SHP77 treated with DMSO at 0.1 percent for 48 hours (cell line): ENCODE measurements around the gene MTFMT.
"Not testable (repeated sequence)": the region's sequence is repeated elsewhere in the genome, so short reads cannot be mapped to it uniquely, and the experiment has no call there.

Experiments used
- DNase-seq: peaks from one replicate; lab custom pipeline; 2025; lab: John Stamatoyannopoulos, UW

MTFMT gene

DNA sequence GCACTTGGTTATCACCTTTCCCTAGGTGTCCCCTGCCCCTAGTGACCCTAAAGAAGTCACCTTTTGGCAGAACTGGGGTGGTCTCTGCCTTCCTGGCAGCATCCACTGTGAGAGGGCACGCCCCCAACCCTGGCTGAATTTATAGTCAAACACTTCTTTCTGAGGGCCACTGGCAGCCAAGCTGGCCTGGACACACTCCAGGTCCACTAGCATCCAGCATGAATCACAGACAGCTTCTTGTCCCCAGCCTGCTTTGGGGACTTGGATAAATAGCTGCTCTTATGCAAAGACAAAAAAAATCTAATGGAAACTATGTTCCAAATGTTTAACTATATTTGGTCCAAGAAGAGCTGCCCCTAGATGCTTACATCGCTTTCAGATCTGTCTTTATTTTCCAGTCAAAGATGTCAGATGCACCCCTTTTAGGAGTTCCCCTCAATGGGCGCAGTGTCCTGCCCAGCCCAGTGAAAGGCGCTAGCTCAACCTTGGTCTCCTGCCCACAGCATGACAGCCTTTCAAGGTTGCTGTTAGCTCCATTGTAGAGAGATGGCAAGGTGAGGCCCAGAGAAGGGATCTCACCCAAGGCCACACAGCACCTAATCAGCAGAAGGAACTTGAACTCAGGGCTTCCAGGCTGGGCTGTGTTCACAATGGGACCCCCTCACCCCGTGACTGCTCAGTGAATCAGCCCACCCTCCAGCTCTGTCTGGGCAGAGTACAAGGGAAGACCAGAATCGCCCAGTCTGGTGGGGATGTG is 31.4 kb upstream of the MTFMT start:
- no peak for DNase-seq

- DNase-seq: no peak
These were observed 30.6 kb upstream of the MTFMT start for GRCh38 chr15:65059931-65060596.

DNA sequence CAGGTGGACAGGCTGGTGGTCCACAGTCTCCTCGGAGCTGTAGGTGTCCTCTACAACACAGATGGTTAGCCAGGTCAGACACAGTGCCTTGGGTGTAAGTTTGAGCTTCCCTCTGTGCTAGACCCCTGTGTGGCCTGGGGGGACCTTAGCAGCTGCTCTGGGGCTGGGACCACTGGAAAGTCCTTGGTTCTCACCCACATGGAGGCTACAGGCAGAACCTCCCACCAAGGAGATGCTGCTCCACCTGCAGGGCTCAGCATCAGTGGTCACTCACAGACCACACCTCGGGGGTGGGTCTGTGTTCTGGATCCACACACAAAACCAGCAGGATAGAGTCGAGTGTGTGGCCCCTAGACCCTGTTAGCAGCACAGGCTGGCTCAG is 29.9 kb upstream of the MTFMT start:
- DNase-seq: no peak

GRCh38 chr15:65058394-65059368 is 29.2 kb upstream of the MTFMT start:
- DNase-seq: no peak

GRCh38 chr15:65057549-65057940 is 28.1 kb upstream of the MTFMT start:
- DNase-seq: no peak

GRCh38 chr15:65056868-65057548 is 27.6 kb upstream of the MTFMT start:
- no peak for DNase-seq

GRCh38 chr15:65056106-65056505 is 26.7 kb upstream of the MTFMT start:
- no peak for DNase-seq

- DNase-seq: no peak
These were observed 25.9 kb upstream of the MTFMT start for GRCh38 chr15:65055201-65055870.

- DNase-seq: peak; percentile 60
These were observed 25.1 kb upstream of the MTFMT start for GRCh38 chr15:65054333-65055200.

GRCh38 chr15:65052956-65053355 is 23.5 kb upstream of the MTFMT start:
- no peak for DNase-seq

GRCh38 chr15:65051266-65051665 is 21.8 kb upstream of the MTFMT start:
- no peak for DNase-seq

DNA sequence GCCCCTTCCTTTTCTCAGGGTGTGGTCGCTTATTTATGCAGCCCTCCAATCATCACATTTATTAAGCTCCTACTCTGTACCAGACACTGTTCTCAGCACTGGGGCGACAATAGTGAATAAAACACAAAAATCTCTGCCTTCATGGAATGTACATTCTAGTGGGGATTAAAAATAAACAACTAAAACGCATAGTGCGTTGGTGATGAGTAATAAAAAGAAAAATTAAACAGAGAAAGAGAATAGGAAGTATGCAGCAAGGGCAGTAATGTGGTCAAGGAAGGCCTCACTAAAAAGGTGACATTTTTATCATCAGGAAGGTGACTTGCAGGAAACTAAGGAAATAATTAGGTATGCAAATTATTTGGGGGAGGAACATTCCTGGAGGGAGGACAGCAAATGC is 20.8 kb upstream of the MTFMT start:
- no peak for DNase-seq

DNA sequence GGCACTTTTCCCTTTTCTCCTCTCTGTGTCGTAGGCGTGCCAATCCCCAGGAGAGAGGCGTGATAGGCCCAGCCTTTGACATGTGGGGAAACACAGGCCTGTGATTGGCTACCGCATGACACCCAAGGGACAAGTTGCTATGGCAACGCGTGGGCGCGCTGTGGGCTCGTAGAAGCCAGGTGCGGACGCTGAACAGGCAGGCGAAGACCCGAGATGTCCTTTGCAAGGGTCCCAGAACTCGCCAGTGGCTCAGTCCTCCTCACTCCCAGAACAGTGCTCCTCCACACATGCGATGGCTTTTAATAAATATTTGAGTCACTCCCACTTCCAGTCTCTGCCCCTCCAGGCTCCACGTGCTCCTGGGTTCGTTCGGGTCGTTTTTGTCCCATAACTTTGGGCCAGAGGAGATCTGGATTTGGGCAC is 20.0 kb upstream of the MTFMT start:
- peak; percentile 95 for DNase-seq

DNA sequence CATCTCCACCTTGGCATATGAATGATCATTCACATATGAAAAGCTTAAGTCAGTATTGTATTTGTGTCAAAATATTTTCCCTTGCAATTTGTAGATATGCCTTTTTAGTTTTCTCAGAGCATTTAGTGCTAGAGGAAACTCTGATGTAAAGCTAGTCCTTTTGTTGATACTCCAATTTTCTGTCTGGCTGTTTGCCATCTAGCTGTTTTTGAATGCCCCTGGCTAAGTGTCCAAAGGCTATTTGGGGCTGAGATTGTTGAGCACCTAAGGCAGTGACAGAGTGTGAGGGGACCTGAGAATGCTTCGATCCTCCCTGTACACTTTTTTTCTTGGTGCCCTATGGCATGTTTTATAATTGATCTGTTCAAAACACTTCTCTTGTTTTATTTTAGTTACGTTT is 18.8 kb upstream of the MTFMT start:
- DNase-seq: no peak

DNA sequence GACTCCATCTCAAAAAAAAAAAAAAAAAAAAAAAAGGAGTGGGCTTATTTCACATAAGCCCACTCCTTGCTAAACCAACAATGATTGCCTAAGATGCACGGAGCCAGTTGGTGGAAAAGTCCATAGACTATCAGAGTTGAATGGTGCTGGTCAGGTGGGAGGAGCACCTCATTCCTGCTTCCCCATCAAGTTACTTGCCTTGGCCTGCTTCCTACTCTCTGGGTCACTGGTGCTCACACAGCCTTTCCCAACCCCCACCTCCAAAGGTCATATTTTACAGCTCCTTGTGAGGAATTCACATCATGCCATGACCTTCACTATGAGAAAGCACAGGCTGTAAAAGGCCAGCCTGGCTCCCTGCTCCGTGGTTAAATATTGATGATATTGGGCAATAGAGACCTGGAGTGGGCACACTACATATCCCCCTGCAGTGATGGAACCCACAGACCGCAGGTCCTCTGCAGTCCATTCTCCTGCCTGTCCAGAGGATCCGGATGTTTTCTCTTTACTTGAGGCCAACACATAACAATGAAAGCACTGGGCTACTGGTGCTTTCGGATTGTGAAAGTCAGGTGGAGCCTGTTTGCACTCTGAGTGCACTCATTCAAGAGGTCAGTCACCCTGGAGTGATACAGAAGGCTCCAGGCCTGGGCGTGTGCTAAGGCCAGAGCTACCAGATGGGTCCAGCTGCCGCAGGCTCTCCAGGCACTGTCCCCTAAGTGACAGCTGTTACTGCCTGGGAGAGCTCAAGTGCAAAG is 15.5 kb upstream of the MTFMT start, which contains the start of gene SLC51B:
TSS of gene SLC51B (plus strand) at position 664 of the 758 bp plus-strand sequence. CDS start 4,618 bp downstream, outside the sequence.
- DNase-seq: peak; percentile 67

- DNase-seq: not testable (repeated sequence)
These were observed 14.8 kb upstream of the MTFMT start for GRCh38 chr15:65044218-65044617.

DNA sequence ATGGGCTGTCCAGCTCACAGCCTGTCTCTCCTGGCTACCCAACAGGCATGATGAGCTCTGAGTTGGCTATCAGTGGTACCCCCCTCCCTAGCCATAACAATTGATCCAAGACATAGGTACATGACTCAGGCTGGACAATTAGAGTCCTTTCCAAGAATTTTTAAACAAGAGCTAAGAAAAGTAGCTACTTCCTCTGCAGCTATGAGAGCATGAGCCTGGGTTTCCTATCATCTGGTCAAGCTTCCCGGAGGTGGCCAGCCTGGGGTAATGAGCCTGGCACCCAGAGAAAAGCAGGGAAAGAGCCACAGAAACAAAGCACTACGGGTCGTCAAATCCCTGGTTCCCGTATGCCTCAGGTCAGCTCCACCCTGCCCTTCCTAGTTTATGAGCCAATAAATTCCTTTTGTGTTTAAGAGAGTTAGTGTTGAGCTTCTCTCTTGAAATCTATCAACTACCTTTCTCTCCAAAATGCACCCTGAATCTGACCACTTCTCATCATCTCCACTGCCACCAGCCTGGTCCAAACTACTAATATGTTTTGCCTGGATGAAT is 13.4 kb upstream of the MTFMT start:
- no peak for DNase-seq

- DNase-seq: no peak
These were observed 12.3 kb upstream of the MTFMT start for GRCh38 chr15:65041787-65042186.

GRCh38 chr15:65040461-65040860 is 11.0 kb upstream of the MTFMT start:
- DNase-seq: no peak
